GM10847 (cell line): ENCODE data around the gene CYB561D1.
A peak's percentile ranks its signal among the peaks of the same experiment; 100 is the strongest.

ENCODE experiments used
- POLR2A ChIP-seq: IDR thresholded peaks from 2 replicates; pipeline ENCODE4 v1.6.1; 2011; ENCODE audit not compliant: insufficient read length; ENCODE audit errors: extremely low read depth

CYB561D1 gene

GRCh38 chr1:109493805-109494539 lies at the start of gene CYB561D1:
Gene CYB561D1 (plus strand): TSS chr1:109494094. CDS start chr1:109494140, 46 bp downstream.
- peak; percentile 88 for TF ChIP-seq POLR2A

- no peak for TF ChIP-seq POLR2A
These were observed 49.5 kb upstream of the CYB561D1 start for GRCh38 chr1:109444346-109444745.

GRCh38 chr1:109447524-109447923 lies 46.4 kb upstream of the CYB561D1 start:
- no peak for TF ChIP-seq POLR2A

GRCh38 chr1:109454497-109455133 lies 39.3 kb upstream of the CYB561D1 start:
- no peak for TF ChIP-seq POLR2A

- no peak for TF ChIP-seq POLR2A
These were observed 36.1 kb upstream of the CYB561D1 start for GRCh38 chr1:109457819-109458218.

GRCh38 chr1:109466125-109466451 lies 27.8 kb upstream of the CYB561D1 start:
- TF ChIP-seq POLR2A: no peak

GRCh38 chr1:109466452-109467300 lies 27.2 kb upstream of the CYB561D1 start, which contains the start of gene SYPL2:
Gene SYPL2 (plus strand): TSS chr1:109466546. CDS start chr1:109466844, 298 bp downstream.
- no peak for TF ChIP-seq POLR2A

- TF ChIP-seq POLR2A: no peak
These were observed 26.6 kb upstream of the CYB561D1 start for GRCh38 chr1:109467301-109467777.

GRCh38 chr1:109468061-109468460 lies 25.8 kb upstream of the CYB561D1 start:
- no peak for TF ChIP-seq POLR2A

GRCh38 chr1:109468903-109469302 lies 25.0 kb upstream of the CYB561D1 start:
- no peak for TF ChIP-seq POLR2A

- no peak for TF ChIP-seq POLR2A
These were observed 23.6 kb upstream of the CYB561D1 start for GRCh38 chr1:109470245-109470644.

- no peak for TF ChIP-seq POLR2A
These were observed 21.1 kb upstream of the CYB561D1 start for GRCh38 chr1:109472779-109473178.

- TF ChIP-seq POLR2A: no peak
These were observed 19.2 kb upstream of the CYB561D1 start for GRCh38 chr1:109474697-109475096.

- TF ChIP-seq POLR2A: no peak
These were observed 18.6 kb upstream of the CYB561D1 start for GRCh38 chr1:109475261-109475660.

- no peak for TF ChIP-seq POLR2A
These were observed 17.1 kb upstream of the CYB561D1 start for GRCh38 chr1:109476825-109477224.

- TF ChIP-seq POLR2A: no peak
These were observed 16.1 kb upstream of the CYB561D1 start for GRCh38 chr1:109477821-109478220.
